SK-N-SH treated with all-trans-retinoic acid at 6 μM for 48 hours (cell line): Measurements from ENCODE around the gene PCDHB3.

ENCODE experiments used
- ATAC-seq: fragments of 200-7000 bp; cut with Tn5 transposase; 3 replicates; pipeline ENCODE4 v1.9.1; 2020; ENCODE audit warnings: mild to moderate bottlenecking, moderate library complexity
- ARNTL ChIP-seq: fragments of 450-650 bp; formaldehyde crosslinking; IDR thresholded peaks from 2 replicates; pipeline ENCODE4 v1.5.0; 2020; ENCODE audit warnings: low read depth, mild to moderate bottlenecking, moderate library complexity, borderline replicate concordance
- BACH2 ChIP-seq: fragments of 250-450 bp; sonication (Bioruptor Pico); IDR thresholded peaks from 2 replicates; pipeline ENCODE4 v1.9.0; 2021; ENCODE audit warnings: mild to moderate bottlenecking, borderline replicate concordance
- ESRRG ChIP-seq: fragments of 250-450 bp; sonication (Bioruptor Pico); IDR thresholded peaks from 2 replicates; pipeline ENCODE4 v1.6.1; 2021; ENCODE audit warnings: mild to moderate bottlenecking
- GLIS3 ChIP-seq: fragments of 250-450 bp; sonication (Bioruptor Pico); IDR thresholded peaks from 2 replicates; pipeline ENCODE4 v1.5.0; 2020; ENCODE audit warnings: mild to moderate bottlenecking, moderate library complexity
- ISL1 ChIP-seq: fragments of 250-450 bp; sonication (Bioruptor Pico); IDR thresholded peaks from 2 replicates; pipeline ENCODE4 v2.1.2; 2022; ENCODE audit warnings: mild to moderate bottlenecking, moderate library complexity
- OSR1 ChIP-seq: fragments of 250-450 bp; sonication (Bioruptor Pico); IDR thresholded peaks from 2 replicates; pipeline ENCODE4 v1.8.0; 2022; ENCODE audit warnings: moderate library complexity, mild to moderate bottlenecking, inconsistent platforms
- POU6F1 ChIP-seq: fragments of 250-450 bp; sonication (Bioruptor Pico); IDR thresholded peaks from 2 replicates; pipeline ENCODE4 v1.8.0; 2021; ENCODE audit warnings: low read depth, mild to moderate bottlenecking, moderate library complexity, borderline replicate concordance
- PPARA ChIP-seq: fragments of 250-450 bp; sonication (Bioruptor Pico); IDR thresholded peaks from 2 replicates; pipeline ENCODE4 v1.5.0; 2020; ENCODE audit warnings: mild to moderate bottlenecking, borderline replicate concordance
- SNAI2 ChIP-seq: fragments of 250-450 bp; sonication (Bioruptor Pico); IDR thresholded peaks from 2 replicates; pipeline ENCODE4 v1.5.0; 2020; ENCODE audit warnings: mild to moderate bottlenecking, moderate library complexity
- TCF4 ChIP-seq: fragments of 250-450 bp; sonication (Bioruptor Pico); IDR thresholded peaks from 2 replicates; pipeline ENCODE4 v1.8.0; 2021; ENCODE audit warnings: mild to moderate bottlenecking, moderate library complexity, borderline replicate concordance
- TOX ChIP-seq: fragments of 250-450 bp; sonication (Bioruptor Pico); IDR thresholded peaks from 2 replicates; pipeline ENCODE4 v1.8.0; 2021; ENCODE audit warnings: mild to moderate bottlenecking, moderate library complexity, borderline replicate concordance
- ZC3H10 ChIP-seq: fragments of 250-450 bp; sonication (Bioruptor Pico); IDR thresholded peaks from 2 replicates; pipeline ENCODE4 v1.5.1; 2021; ENCODE audit warnings: mild to moderate bottlenecking, moderate library complexity
- ZFP3 ChIP-seq: fragments of 250-450 bp; sonication (Bioruptor Pico); IDR thresholded peaks from 2 replicates; pipeline ENCODE4 v1.5.0; 2020; ENCODE audit warnings: mild to moderate bottlenecking, moderate library complexity
- ZFP30 ChIP-seq: fragments of 450-650 bp; formaldehyde crosslinking; IDR thresholded peaks from 2 replicates; pipeline ENCODE4 v1.5.0; 2022; ENCODE audit warnings: mild to moderate bottlenecking, moderate library complexity
- ZNF565 ChIP-seq: fragments of 450-650 bp; formaldehyde crosslinking; conservative IDR thresholded peaks from 2 replicates; pipeline ENCODE4 v1.5.0; 2020; ENCODE audit warnings: low read depth, mild to moderate bottlenecking, moderate library complexity
- ZNF70 ChIP-seq: fragments of 450-650 bp; formaldehyde crosslinking; IDR thresholded peaks from 2 replicates; pipeline ENCODE4 v1.5.0; 2020; ENCODE audit warnings: mild to moderate bottlenecking, moderate library complexity
- TF ChIP-seq, protein P1 (sequence below): fragments of 250-450 bp; sonication (Bioruptor Pico); IDR thresholded peaks from 2 replicates; pipeline ENCODE4 v1.5.0; 2020; ENCODE audit warnings: mild to moderate bottlenecking, moderate library complexity
- TF ChIP-seq, protein P2 (sequence below): fragments of 250-450 bp; sonication (Bioruptor Pico); IDR thresholded peaks from 2 replicates; pipeline ENCODE4 v1.8.0; 2020; ENCODE audit warnings: mild to moderate bottlenecking, moderate library complexity, borderline replicate concordance
- TF ChIP-seq, protein P3 (sequence below): fragments of 250-450 bp; sonication (Bioruptor Pico); IDR thresholded peaks from 2 replicates; pipeline ENCODE4 v1.5.1; 2020; ENCODE audit warnings: low read depth, mild to moderate bottlenecking, moderate library complexity
- TF ChIP-seq, protein P4 (sequence below): fragments of 250-450 bp; sonication (Bioruptor Pico); IDR thresholded peaks from 2 replicates; pipeline ENCODE4 v1.5.1; 2021; ENCODE audit warnings: mild to moderate bottlenecking, moderate library complexity

Gene PCDHB3

DNA sequence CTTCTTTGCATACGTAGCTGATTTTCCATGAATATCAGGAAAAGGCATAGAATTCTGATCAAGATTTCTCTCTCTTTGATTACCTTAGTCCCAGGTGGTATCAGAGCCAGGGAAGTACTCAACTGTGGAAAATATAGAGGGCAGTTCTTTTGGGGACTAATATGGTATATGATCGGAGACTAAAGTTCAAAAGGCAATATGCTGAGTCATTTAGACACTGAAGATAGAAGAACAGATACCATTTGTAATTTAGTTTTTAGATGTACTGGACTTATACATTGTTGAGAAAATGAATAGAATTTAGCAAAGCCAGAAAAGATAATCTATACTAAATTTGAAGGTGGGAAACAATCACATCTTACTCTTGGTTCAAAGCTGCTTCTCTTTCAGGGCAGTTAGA is 5.1 kb downstream of the PCDHB3 start:
- TF ChIP-seq TCF4 (no peak), ZNF70 (CRISPR knock-in tag) (no peak), ISL1 (no peak), BACH2 (CRISPR knock-in tag) (no peak), ESRRG (no peak), ZNF565 (CRISPR knock-in tag) (no peak), ZC3H10 (no peak), OSR1 (CRISPR knock-in tag) (no peak), ZFP3 (no peak), PPARA (no peak), ARNTL (CRISPR knock-in tag) (no peak), SNAI2 (CRISPR knock-in tag) (no peak), POU6F1 (CRISPR knock-in tag) (no peak), ZFP30 (CRISPR knock-in tag) (no peak), TOX (CRISPR knock-in tag) (no peak)
- TF ChIP-seq, protein P1, sequence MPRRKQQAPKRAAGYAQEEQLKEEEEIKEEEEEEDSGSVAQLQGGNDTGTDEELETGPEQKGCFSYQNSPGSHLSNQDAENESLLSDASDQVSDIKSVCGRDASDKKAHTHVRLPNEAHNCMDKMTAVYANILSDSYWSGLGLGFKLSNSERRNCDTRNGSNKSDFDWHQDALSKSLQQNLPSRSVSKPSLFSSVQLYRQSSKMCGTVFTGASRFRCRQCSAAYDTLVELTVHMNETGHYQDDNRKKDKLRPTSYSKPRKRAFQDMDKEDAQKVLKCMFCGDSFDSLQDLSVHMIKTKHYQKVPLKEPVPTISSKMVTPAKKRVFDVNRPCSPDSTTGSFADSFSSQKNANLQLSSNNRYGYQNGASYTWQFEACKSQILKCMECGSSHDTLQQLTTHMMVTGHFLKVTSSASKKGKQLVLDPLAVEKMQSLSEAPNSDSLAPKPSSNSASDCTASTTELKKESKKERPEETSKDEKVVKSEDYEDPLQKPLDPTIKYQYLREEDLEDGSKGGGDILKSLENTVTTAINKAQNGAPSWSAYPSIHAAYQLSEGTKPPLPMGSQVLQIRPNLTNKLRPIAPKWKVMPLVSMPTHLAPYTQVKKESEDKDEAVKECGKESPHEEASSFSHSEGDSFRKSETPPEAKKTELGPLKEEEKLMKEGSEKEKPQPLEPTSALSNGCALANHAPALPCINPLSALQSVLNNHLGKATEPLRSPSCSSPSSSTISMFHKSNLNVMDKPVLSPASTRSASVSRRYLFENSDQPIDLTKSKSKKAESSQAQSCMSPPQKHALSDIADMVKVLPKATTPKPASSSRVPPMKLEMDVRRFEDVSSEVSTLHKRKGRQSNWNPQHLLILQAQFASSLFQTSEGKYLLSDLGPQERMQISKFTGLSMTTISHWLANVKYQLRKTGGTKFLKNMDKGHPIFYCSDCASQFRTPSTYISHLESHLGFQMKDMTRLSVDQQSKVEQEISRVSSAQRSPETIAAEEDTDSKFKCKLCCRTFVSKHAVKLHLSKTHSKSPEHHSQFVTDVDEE (CRISPR knock-in tag) = no peak
- TF ChIP-seq, protein P2, sequence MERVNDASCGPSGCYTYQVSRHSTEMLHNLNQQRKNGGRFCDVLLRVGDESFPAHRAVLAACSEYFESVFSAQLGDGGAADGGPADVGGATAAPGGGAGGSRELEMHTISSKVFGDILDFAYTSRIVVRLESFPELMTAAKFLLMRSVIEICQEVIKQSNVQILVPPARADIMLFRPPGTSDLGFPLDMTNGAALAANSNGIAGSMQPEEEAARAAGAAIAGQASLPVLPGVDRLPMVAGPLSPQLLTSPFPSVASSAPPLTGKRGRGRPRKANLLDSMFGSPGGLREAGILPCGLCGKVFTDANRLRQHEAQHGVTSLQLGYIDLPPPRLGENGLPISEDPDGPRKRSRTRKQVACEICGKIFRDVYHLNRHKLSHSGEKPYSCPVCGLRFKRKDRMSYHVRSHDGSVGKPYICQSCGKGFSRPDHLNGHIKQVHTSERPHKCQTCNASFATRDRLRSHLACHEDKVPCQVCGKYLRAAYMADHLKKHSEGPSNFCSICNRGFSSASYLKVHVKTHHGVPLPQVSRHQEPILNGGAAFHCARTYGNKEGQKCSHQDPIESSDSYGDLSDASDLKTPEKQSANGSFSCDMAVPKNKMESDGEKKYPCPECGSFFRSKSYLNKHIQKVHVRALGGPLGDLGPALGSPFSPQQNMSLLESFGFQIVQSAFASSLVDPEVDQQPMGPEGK (CRISPR knock-in tag) = no peak
- TF ChIP-seq, protein P3, sequence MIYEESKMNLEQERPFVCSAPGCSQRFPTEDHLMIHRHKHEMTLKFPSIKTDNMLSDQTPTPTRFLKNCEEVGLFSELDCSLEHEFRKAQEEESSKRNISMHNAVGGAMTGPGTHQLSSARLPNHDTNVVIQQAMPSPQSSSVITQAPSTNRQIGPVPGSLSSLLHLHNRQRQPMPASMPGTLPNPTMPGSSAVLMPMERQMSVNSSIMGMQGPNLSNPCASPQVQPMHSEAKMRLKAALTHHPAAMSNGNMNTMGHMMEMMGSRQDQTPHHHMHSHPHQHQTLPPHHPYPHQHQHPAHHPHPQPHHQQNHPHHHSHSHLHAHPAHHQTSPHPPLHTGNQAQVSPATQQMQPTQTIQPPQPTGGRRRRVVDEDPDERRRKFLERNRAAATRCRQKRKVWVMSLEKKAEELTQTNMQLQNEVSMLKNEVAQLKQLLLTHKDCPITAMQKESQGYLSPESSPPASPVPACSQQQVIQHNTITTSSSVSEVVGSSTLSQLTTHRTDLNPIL (CRISPR knock-in tag) = no peak
- TF ChIP-seq, protein P4, sequence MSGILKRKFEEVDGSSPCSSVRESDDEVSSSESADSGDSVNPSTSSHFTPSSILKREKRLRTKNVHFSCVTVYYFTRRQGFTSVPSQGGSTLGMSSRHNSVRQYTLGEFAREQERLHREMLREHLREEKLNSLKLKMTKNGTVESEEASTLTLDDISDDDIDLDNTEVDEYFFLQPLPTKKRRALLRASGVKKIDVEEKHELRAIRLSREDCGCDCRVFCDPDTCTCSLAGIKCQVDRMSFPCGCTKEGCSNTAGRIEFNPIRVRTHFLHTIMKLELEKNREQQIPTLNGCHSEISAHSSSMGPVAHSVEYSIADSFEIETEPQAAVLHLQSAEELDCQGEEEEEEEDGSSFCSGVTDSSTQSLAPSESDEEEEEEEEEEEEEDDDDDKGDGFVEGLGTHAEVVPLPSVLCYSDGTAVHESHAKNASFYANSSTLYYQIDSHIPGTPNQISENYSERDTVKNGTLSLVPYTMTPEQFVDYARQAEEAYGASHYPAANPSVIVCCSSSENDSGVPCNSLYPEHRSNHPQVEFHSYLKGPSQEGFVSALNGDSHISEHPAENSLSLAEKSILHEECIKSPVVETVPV (CRISPR knock-in tag) = no peak
- ATAC-seq = no peak

DNA sequence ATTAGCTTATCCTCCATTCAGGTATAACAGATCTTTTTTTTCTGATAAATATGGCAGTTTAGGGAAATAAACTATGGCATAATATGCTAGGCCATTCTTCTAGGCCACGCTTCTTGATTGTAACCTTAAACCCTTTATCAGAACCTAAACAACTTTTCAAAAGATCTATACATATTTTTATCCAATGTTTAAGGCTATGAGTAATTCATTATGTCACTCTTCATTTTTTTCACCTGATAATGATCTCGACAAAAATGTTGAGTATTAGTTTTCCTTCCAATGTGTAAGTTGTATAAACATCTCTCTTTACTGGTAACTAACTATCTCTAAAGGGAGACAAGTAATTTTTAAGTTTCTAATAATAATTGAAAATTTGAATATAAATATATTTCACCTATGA is 19.0 kb downstream of the PCDHB3 start:
- TF ChIP-seq TOX (CRISPR knock-in tag) = no peak
- TF ChIP-seq, protein P2 (CRISPR knock-in tag) = no peak
- no peak for TF ChIP-seq POU6F1 (CRISPR knock-in tag)
- no peak for TF ChIP-seq ISL1
- no peak for TF ChIP-seq SNAI2 (CRISPR knock-in tag)
- TF ChIP-seq GLIS3 = no peak
- TF ChIP-seq BACH2 (CRISPR knock-in tag) = no peak
- ATAC-seq = no peak
